Tongue (tissue), 2 donors: ENCODE results near the gene MSMO1. TPM values are rescaled to one million over a fixed set of nuclear protein-coding genes. Genes with fewer than 3 reads are reported as not detected.

Source experiments
- DNase-seq: peaks from one replicate; pipeline ENCODE4 v3.0.0-alpha.2; 2015
- total RNA-seq: library from RNA; depleted of rRNA; stranded (reverse); fragments of >200 nt; gene quantifications from one replicate; pipeline ENCODE4 v1.2.3, GENCODE V29; 2014

MSMO1 gene
- total RNA-seq, 1 donor from 2014 or later: 57.3 TPM

GRCh38 chr4:165360985-165361670 is 33.7 kb downstream of the MSMO1 start:
- peak; percentile 19 for DNase-seq

DNA sequence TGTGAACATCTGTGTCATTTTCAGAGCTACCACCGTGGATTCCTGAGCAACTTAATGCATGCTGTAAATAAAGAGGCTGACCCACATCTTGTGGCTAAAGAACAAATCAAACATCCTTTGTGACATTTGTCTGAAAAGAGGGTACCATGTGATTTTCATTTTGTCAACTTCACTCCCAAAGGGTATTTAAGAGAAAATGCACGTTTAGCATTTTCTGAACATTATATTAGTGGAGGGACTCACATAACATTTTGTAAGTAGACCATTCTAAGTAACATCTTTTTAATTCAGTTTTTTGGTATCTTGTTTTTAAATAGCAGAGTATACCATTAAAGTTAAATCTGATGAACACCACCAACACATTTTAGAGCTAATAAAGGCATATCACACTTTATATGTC is 34.3 kb downstream of the MSMO1 start:
- DNase-seq: no peak

DNA sequence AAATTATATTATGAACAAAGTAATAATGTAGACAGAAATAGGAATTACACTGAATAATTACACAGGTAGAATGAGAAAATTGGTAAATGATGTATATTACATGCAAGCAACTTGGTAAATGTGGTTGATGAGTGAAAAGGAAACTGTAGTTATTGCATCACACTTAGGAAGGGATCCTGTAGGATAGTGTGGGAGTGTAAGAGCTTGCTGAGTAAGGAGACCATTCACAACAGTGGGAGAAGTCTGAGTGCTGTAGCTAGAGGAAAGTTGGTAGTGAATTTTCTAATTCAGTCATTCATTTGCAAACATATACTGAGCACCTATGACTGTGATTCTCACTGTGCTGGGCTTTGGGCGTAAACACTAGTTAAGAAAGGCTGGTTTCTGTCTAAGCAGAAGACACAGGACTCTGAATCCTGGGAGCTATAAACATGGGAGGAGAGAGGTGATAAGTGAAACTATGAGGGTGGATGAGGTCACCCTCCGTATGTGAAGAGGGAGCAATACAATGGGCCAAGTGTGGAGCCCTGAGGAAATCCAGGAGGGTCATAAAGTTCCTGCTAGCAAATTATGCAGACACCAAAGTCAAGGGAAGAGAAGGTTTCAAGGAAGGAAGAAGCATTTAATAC is 37.1 kb downstream of the MSMO1 start:
- no peak for DNase-seq

GRCh38 chr4:165367040-165367439 is 39.6 kb downstream of the MSMO1 start:
- no peak for DNase-seq

- DNase-seq: no peak
These were observed 40.6 kb downstream of the MSMO1 start for GRCh38 chr4:165368114-165368513.

DNA sequence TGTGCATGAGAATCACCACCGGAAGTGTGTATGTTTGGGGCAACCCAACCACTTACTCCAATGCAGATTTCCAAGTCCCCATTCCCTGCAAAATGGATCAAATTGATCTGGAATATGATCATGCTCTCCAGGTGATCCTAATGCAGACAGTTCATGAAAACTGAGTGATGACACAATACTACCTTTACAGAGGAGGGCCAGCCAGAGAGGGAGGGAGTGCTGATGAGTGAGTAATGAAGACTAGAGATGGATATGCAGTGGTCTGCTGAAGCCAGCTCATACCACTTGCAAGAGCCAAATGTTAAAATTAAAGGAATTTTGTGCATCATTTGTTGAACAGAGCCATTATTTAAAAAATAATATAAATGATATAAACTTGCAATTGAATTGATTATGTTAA is 41.1 kb downstream of the MSMO1 start:
- DNase-seq: no peak

GRCh38 chr4:165369522-165369921 is 42.1 kb downstream of the MSMO1 start:
- no peak for DNase-seq

DNA sequence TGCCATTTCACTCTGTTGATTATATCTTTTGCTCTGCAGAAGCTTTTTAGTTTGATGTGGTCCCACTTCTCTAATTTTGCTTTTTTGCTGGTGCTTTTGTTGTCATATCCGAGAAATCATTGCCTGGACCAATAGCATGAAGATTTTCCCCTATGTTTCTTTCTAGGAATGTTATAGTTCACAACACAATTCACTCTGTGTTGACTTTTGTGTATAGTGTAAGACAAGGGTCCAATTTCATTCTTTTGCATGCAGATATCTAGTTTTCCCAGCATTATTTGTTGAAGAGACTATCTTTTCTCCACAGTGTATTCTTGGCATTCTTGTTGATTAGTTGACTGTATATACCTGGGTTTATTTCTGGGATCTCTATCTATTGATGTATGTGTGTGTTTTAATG is 43.1 kb downstream of the MSMO1 start:
- no peak for DNase-seq

- DNase-seq: no peak
These were observed 48.0 kb downstream of the MSMO1 start for GRCh38 chr4:165375465-165375864.

DNA sequence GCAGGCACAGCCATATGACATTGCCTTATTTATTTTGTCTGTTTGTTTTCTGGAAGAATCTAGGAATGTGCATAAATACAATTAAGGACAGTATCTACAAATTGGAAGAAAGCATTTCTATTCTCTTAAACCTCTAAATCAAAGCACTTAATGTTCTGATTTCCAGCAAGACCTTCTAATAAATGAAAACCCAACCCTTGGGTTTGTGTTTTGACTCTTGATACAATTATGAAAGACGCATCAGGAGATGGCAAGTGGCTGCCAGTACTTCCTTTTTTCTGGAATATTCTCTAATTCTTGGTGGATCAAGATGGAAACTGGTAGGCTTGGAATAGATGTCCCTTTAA is 50.9 kb downstream of the MSMO1 start:
- DNase-seq: no peak

- DNase-seq: peak; percentile 89
These were observed 51.5 kb downstream of the MSMO1 start, which contains the start of gene CPE for GRCh38 chr4:165378745-165379677. CPE (plus strand) TSS chr4:165379008; CDS start chr4:165379222, 214 bp downstream.

DNA sequence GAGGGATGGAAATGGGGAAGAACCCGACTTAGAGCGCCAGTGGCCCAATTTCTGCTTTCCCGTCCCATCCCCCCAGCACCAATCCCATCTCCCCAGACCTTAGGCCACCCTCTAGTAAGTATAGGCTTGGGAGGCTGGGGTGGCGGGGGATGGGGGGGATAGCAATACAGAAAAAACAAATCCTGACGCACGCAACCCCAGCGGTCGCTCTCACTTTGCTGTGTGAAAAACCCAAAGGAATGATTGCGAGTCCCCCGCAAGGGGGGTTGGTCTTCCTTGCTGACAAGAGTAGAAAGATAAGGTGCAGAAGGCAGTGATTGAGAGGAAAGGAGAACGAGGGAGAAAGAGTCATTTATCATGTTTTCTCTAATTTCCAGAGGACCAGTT is 52.2 kb downstream of the MSMO1 start:
- peak; percentile 41 for DNase-seq

DNA sequence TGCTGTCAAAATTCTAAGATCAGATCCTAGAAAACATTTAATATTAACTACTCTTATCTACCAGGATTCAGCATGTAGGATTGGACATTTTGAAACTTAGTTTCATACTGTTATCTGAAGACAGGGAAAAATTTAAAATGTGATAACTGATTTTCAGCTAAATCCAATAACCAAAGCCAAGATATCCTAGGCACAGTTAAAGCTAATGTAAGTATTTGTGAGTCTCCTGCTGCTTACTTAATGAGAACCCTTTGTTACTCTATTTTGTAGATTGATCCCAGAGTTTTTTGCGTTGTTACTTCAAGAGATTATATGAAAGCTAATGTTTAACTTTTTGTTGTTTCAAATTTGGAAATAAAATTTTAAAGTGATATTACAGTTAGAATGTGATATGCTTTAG is 53.3 kb downstream of the MSMO1 start:
- no peak for DNase-seq

GRCh38 chr4:165381821-165382373 is 54.4 kb downstream of the MSMO1 start:
- DNase-seq: no peak

- DNase-seq: no peak
These were observed 55.2 kb downstream of the MSMO1 start for GRCh38 chr4:165382640-165383039.

DNA sequence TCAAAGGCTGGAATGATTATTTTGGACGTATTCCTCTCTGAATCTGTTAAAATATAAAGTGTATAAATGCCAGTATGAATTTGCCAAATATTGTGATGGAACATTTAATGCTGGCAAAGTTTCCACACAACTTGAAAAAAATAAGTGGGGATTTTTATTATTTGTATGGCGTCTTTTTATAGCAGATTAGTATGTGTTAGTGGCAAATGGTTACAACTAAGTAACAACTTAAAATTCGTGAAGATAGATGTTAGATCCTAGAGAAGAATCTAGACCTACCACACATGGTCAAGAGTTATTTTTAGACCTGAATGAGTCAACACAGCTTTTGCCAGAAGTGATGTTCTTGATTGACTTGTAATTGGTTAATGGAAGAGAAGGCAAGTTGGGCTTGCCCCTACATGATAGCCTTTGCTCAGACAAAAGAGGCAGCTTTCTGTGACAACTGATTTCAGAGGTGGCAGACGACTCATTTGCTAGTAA is 56.2 kb downstream of the MSMO1 start:
- no peak for DNase-seq

GRCh38 chr4:165384186-165384585 is 56.7 kb downstream of the MSMO1 start:
- no peak for DNase-seq

DNA sequence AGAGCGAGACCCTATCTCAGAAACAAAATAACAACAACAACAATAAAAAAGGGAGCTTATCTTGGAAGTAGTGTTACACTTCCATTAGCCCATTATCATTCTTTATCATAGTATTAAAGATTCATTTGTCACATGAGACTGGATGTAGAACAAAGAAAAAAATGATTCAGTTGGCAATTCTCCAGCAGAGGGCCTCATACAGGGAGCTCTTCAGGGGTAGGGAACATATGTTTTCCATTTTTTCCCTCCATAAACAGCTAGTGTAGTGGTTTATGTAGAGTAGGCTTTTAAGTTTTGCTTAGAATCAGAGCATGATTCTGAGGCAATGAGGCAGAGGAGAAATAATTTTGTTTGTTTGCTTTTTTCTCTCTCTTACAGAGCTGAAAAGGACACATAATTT is 57.1 kb downstream of the MSMO1 start:
- DNase-seq: peak; percentile 68

GRCh38 chr4:165385126-165385525 is 57.7 kb downstream of the MSMO1 start:
- DNase-seq: no peak

DNA sequence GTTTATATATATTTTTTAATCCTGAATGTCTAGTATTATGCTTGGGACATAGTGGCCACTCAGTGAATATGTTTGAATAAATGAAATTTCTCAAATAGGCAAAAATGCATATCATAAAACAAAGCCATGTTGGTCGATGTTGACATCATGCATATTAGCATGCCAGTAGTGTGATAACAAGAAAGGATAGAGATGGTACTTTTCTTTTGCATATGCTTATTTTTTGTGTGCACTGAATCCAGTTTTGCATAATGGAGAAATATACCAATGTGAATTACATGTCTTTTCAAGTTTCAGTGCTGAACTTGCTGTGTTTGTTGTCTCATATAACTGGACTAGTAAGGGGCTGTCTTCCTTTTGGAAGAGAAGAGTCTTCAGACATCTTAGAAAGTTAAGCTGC is 58.9 kb downstream of the MSMO1 start:
- DNase-seq: no peak

DNA sequence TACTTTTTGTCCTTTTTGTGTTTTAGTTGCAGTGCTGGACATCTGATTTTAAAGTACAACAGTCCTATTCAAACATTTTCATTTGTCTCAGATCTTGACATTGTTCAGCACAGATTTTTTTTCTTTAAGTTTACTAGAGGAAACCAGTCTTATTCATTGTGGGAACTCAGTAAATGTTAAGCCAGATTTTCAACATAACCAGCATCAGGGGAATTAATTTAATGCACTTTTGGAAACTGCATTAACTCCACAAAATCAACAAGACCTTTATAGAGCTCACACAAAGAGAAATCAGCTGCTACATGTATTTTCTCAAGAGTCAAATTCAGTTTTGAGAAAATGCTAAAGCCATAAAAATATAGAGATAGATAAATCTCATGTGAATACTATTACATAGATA is 61.3 kb downstream of the MSMO1 start:
- peak; percentile 62 for DNase-seq
